NCI-H2107 (cell line): ENCODE results near the gene PGBD5.
"Not testable (repeated sequence)": the region's sequence is repeated elsewhere in the genome, so short reads cannot be mapped to it uniquely, and the experiment has no call there.

ENCODE experiments used
- DNase-seq: peaks from one replicate; lab custom pipeline; 2025; lab: John Stamatoyannopoulos, UW

PGBD5 gene, protein sequence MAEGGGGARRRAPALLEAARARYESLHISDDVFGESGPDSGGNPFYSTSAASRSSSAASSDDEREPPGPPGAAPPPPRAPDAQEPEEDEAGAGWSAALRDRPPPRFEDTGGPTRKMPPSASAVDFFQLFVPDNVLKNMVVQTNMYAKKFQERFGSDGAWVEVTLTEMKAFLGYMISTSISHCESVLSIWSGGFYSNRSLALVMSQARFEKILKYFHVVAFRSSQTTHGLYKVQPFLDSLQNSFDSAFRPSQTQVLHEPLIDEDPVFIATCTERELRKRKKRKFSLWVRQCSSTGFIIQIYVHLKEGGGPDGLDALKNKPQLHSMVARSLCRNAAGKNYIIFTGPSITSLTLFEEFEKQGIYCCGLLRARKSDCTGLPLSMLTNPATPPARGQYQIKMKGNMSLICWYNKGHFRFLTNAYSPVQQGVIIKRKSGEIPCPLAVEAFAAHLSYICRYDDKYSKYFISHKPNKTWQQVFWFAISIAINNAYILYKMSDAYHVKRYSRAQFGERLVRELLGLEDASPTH

DNA sequence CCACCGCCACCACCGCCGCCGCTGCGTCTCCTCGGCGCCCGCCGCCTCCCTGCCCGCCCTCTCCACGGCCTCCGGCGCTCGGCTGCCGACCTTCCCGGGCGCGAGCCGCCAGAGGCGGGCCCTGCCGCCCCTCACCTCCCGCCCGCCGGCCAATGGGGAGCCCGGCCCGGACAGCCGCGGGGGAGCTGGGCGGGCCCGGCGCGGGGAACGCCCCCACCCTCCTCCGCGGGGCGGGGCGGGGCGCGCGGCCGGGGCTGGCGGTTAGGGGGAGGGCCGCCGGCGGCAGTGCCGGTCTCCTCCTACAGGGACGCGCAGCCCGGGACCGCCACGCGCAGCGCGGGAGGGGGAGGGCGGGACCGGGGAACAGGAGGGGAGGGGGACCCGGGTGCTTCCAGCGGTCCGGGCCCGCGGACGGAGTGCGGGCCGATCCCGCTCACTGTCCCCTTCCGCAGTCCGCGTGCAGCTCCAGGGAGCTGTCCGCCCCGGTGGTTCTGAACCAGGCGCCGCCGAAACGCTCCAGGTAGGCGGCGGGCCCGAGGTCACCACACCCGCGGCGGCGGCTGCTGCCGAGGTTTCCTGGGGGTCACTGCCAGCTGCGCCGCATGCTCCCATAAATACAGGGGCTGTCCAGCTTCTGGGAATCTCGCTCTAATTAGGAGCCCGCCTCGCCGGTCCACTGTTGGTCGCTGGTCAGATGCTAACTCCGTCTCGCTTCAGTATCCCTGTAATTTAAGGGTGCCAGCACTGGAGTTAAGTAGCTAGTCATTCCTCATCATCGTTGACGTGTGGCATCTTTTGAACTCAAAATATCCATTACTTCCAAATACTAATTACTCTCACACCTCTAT lies at the start of gene PGBD5:
Gene PGBD5, minus strand, starts transcription at position 87 of the 848 bp plus-strand sequence. CDS start 404 bp downstream, outside the sequence.
- DNase-seq: peak; percentile 95

DNA sequence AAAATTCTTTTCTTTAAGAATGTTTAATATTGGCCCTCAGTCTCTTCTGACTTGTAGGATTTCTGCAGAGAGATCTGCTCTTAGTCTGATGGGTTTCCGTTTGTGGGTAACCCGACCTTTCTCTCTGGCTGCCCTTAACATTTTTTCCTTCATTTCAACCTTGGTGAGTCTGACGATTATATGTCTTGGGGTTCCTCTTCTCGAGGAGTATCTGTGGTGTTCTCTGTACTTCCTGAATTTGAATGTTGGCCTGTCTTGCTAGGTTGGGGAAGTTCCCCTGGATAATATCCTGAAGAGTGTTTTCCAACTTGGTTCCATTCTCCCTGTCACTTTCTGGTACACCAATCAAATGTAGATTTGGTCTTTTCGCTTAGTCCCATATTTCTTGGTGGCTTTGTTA lies 48.8 kb upstream of the PGBD5 start:
- DNase-seq: not testable (repeated sequence)

DNA sequence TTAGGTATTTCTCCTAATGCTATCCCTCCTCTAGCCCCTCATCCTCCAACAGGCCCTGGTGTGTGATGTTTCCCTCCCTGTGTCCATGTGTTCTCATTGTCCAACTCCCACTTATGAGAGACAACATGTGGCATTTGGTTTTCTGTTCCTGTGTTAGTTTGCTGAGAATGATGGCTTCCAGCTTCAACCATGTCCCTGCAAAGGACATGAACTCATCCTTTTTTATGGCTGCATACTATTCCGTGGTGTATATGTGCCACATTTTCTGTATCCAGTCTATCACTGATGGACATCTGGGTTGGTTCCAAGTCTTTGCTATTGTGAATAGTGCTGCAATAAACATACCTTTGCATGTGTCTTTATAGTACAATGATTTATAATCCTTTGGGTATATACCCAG lies 44.6 kb upstream of the PGBD5 start:
- not testable (repeated sequence) for DNase-seq

DNA sequence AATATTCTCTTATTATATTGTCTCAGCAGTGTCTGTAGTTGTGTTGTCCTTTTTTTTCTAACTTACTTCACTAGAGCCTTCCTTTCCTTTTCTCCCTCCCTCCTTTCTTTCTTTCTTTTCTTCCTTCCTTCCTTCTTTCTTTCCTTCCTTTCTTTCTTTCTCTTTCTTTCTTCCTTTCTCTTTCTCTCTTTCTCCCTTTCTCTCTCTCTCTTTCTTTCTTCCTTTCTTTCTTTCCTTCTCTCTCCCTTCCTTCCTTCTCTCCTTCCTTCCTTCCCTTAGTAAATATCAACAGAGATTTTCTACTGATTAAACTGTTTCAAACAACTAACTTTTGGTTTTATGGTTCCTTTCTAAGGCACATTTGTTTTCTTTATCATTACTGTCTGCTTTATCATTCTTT lies 43.1 kb upstream of the PGBD5 start:
- DNase-seq: no peak

DNA sequence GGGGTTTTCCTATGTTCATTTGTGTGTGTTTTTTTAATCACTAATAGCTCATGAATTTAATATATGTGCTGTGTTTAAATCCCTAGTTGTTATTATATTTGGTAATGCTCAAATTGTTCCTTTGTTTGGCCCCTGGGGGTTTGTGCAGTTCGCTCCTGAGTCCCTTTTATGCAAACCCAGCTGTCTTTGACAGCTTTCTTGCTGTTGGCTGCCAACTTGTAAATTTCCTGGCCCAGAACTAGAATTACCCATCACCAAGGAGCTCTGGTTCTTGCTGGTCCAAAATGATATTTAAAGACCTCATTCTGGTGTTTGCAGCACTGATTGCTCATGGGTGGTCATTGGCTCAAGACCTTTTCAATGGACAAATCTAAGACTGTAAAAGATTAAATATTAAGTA lies 39.6 kb upstream of the PGBD5 start:
- no peak for DNase-seq

DNA sequence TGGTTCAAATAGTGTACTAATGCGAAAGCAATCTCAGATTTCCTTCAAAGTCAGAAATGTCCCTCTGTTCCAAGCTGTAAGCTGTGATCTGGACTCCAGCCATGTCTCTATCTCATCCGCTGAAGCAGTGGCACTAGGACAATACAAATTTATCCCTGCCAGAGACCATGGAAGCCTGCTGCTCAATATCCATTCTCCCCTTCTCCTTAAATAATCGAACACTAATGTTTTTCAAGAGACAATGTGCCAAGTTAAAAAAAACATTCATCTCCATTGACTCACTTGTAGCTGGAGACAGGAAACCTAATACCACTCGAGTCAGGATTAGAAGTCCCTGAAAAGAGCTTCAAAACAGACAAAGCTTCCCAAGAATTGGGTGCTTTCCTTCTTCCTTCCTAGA lies 38.5 kb upstream of the PGBD5 start:
- DNase-seq: no peak

DNA sequence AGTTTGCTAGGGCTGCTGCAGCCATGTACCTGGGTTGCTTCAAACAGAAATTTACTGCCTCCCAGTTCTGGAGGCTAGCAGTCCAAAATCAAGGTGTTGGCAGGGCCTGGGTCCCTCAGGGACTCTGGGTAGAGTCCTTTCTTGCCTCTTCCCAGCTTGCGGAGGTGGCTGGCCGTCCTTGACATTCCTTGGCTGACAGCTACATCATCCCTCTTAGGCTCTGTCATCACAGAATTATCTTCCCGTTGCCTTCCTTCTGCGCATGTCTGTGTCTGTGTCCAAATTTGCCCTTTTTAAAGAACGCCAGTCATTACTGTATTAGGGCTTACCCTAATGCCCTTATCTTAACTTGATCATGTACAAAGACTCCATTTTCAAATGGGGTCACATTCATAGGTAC lies 37.6 kb upstream of the PGBD5 start:
- DNase-seq: no peak

DNA sequence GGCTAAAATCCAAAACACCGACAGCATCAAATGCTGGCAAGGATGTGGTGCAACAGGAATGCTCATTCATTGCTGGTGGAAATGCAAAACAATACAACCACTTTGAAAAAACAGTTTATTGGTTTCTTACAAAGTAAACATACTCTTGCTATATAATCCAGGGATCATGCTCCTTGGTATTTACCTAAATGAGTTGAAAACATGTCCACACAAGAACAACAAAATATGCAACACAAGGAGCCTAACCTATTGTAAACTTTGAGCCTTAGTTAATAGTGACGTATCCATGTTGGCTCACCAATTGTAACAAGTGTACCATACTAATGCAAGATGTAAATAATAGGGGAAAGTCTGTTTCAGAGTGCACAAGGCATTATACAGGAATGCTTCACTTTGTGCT lies 37.2 kb upstream of the PGBD5 start:
- no peak for DNase-seq

DNA sequence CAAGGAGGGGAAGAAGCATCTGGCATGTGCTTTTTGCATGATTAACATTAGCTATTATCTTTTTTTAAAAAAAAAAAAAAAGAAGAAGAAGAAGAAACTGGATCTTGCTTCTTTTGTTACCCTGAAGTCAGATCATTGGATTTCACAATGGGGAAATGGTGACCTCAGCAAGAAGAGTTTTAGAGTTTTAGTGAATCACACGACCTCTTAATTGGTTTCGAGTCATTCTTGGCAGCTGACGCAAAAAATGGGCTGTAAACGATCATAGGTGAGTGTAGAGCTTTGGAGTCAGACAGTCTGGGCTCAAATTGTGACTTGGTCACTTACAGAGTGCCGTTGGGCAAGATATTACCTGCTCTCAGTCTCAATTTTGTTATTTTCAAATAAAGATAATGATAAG lies 33.3 kb upstream of the PGBD5 start:
- DNase-seq: no peak

DNA sequence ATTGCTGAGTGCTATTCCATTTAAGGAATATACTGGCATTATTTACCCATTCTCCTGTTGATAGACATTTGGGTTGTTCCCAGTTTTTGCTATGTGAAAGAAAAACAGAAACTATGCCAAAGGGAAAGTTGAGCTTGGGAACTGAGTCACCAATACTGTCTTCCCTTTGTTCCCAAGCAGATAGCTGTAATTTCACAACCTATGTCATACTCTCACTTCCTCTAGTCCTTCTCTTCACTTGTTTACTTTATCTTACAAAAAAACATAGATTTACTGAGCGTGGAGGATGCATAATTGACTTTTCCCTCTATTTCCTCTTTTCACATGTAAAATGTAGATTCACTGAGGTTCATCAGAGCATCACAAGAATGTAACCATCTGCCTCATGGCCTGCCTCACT lies 32.4 kb upstream of the PGBD5 start:
- DNase-seq: no peak

DNA sequence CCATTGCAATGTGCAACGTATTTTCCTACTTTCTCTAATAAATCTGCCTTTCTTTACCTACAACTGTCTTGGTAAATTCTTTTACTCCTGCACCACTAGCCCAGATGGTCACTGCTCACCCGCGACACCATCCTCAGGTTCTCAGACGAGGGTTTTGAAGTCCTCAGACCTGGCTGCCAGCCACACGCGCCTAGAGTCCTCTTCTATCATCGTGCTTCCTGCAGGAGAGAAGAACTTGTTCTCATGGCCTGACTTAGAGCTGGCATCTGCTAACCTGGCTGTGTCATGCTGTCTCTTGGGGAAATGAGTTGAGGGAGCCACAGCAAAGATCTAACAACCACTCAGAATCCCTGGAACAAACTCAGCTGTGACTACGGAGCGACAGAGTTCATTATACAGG lies 30.3 kb upstream of the PGBD5 start:
- DNase-seq: no peak

DNA sequence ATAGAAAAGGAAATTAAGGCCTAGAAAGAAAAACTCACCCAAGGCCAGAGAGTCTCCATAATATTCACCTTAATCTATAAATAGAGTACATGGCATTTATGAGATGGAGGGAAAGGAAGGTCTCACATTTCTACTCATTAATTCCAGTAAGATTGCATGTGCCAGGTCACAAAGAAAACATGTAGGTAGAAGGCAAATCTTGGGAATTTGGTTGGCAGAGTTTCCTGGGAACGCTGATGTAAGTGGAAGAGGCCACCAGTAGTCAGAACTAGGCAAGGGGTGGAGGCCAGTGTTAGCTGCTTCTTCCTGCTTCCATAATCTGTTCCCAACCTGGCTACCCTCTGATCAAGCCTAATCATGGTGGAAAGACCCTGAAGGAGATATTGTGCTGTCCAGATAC lies 29.2 kb upstream of the PGBD5 start:
- no peak for DNase-seq

DNA sequence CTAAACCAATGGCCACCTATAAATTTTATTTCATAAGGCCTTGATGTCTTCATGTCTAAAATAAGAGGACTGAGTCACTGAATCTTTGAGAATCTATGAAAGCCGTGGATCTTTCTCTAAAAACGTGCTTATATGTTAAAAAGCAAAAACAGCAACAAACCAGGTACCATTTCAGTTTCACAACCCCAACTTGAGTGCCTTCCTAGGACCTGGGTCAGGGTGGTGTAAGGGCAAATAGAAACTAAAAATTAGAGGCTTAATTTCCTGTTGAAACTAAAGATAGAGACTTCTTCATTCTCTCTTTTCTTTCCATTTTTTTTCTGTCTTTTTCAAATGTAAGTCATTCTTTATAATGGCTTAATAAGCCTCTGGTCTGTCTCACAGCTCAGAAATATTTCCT lies 27.2 kb upstream of the PGBD5 start:
- DNase-seq: no peak

DNA sequence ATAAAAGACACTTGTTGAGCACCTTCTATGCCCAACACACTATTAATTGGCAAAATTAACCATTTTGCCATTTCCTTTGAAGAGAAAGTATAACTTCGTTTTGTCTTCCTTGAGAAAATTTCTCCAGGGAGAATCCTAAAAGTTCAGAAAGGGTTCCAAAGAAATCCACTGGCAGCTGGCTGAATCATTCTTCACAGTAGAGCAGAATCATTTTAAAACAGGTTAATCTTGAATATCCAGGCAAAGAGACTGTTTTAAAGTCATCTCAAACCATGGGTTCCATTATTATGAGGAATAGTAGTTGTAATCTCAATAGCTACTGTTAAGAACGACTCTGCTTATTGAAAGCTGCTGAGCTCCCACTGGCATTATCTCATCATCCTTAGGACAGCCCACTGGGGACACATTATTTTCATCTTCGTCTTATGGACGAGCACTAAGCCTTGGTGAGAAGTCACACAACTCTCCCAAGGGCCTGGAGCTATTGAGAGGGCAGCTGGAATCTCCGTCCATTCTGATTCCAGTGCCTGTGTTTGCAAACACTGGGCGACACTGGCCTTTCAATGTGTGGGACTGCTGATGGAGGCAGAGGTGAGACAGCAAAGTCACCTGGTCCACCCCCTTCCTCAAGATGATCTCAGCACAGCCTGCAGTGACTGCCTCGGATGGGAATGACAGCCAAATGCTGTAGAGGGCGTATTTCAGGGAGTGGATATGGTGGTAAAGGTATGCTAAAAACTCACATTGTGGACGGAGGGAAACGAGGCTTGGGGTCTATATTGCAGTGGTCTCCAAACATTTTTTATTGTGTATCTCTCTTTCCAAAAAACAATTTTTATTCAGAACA lies 15.3 kb upstream of the PGBD5 start:
- DNase-seq: no peak

DNA sequence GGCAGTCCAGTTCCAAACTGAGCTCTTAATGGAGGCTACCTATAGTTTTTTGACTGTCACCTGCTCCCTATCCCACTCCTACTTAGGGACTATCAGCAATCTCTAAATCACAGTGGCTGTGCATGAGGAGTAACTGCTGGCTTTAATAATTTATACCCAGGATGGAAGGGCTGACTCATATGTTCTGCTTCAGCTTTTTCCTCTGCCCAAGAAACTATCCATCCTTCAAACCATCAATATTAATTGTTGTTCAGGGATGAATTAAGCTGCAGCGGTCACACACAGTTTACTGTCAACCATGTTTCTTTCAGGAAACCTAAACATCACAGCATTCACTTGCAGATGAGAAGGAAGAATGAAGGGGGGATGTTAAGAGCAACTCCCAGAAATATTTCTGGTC lies 9.0 kb upstream of the PGBD5 start:
- no peak for DNase-seq

DNA sequence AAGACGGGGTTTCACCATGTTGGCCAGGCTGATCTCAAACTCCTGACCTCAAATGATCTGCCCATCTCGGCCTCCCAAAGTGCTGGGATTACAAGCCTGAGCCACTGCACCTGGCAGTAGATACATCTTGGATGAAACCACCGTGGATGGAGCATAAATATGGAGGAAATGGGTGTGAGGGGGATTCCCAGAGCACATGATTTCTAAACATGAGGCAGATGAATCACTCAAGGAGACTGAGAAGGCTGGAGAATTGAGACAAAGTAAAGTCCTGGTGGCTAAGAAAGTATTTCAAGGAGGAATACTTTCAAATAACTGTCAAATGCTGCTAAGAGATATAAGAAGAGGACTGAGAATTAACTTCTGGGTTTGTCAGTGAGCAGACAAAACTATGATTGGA lies 5.4 kb upstream of the PGBD5 start:
- no peak for DNase-seq

DNA sequence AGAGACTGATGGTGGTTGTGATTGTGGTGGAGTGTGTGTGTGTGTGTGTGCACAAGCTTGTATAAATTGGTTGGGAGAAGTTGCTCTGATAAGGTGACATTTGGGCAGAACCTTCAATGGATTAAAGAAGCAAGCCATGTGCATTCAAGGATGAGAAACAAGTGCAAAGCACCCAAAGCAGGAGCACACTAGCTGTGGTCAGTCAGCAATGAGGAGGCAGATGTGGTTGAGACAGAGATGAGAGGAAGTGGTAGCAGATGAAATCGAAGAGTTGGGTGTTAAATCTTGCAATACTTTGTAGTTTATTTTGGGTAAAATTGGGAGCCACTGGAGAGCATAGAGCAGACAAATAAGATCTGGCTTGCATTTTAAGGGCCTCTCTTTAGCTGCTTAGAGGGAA lies 4.4 kb upstream of the PGBD5 start:
- DNase-seq: no peak

DNA sequence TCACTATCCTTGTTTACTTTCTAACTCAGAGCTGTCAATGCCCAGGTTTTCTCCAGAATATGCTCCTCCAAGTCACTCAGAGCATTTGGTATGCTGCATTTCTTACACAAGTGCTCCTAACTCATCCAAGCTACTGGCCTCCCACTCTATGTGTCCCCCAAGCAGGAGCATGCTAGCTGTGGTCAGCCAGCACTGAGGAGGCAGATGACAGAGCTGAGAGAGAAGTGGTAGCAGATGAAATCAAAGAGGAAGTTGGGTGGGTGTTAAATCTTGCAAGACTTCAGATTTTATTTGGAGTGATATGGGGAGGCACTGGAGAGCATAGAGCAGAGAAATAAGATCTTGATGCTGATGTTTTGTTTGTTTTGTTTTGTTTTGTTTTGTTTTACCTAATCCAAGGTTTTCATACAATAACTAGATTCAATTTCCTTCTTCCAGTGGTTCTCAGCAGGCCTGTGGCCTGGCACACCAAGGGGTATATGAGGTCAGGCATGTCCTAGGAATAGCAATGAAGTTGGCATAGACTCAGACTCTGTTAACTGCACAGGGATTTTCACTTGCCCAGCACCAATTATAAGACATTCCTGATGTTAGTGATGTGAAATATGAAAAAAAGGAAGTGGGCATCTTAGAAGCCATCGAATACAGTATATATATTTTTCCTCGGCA lies 3.1 kb upstream of the PGBD5 start:
- no peak for DNase-seq

DNA sequence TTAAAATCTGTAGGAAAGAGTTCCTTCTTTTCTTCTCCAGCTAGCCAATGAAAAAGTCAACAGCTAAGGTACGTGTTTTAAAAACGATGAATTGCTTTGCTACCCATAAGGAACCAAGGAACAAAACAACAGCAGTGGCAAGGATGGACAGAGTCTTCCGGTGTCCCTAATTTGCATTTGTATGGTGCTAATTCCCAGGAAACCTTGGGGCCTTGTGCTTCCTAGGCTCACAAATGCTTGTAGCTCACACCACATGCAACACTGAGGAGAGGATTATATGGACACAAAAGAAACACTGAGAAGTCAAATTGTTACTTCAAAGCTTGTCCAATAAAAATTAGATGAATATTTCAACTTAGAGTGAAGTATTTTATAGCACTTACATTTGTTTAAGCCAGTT lies 1.8 kb upstream of the PGBD5 start:
- no peak for DNase-seq

DNA sequence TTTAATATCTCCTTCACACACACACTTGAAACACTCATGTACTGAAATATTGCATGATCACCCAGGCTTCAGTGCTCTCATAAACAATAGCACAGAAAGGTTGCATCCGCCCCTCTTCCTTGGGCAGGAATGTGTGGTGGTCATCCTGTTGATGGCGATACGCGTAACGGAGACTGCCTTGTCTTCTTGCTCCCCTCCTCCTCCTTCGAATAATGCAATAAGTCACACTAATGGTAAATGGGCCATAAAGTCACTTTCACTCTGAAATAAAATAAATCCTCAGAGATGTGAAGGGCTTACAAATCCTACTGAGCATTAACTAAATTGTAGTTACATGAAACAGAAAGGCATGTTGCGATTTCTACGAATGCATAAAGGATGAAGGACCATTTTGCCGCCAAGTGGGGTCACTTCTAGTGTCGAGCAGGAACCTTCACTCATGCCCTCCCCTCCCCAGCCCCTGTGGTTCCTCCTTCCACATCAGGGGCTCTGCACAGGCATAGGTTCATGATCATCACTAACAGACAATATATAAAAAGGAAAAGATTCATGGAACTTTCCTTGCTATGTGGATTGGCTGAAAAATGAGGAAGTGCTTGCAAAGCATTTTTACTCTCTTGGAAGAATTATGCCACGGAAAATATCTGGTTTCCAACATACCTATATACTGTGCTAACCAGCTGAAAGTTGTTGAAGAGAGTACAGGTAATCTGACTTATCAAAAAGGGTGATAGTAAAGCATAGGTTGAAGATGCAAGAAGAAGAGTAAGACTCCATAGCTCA lies 1.2 kb upstream of the PGBD5 start:
- DNase-seq: no peak
